GM12878 (cell line): ENCODE data around the gene UBR7. TPM values are rescaled to one million over a fixed set of nuclear protein-coding genes. Genes with fewer than 3 reads are reported as not detected.

Source experiments
- ATAC-seq: fragments of 200-7000 bp; cut with Tn5 transposase; 3 replicates; pipeline ENCODE4 v1.9.1; 2020; ENCODE audit warnings: mild to moderate bottlenecking, moderate library complexity
- BruUV-seq: library from RNA; stranded (reverse); fragments of 400-500 nt; replicated peaks from 2 replicates; lab custom pipeline; 2021; lab: Mats Ljungman, UMichigan
- CTCF ChIA-PET: fragments of 300-600 bp; sonication (Branson Sonifier 250); formaldehyde crosslinking; extraction: SDS; loops from one replicate; lab custom pipeline; 2021; ENCODE audit warnings: inconsistent platforms; lab: Yijun Ruan, JAX
- POLR2A ChIA-PET: fragments of 350-600 bp; formaldehyde crosslinking; extraction: SDS; loops from one replicate; lab custom pipeline; 2021; ENCODE audit warnings: inconsistent platforms; lab: Charles Lee
- RAD21 ChIA-PET: fragments of 300-600 bp; sonication (Branson Sonifier 250); formaldehyde crosslinking; loops from one replicate; lab custom pipeline; 2023; ENCODE audit warnings: antibody characterized with exemption; ENCODE audit not compliant: unreplicated experiment; lab: Charles Lee
- SMC1A ChIA-PET: fragments of 300-600 bp; sonication (Branson Sonifier 250); formaldehyde crosslinking; loops from one replicate; lab custom pipeline; 2023; ENCODE audit not compliant: unreplicated experiment, uncharacterized antibody; lab: Charles Lee
- DNase-seq: peaks from one replicate; pipeline ENCODE4 v3.0.0-alpha.2; 2011; ENCODE audit warnings: low read depth, low spot score
- FAIRE-seq: peaks from 3 replicates; lab custom pipeline; 2011; peaks lifted over from hg19 to GRCh38; lab: Jason Lieb, UNC
- H2AFZ ChIP-seq: 2 replicates; pipeline ENCODE4 v1.6.0; 2011; ENCODE audit warnings: low read depth, low read length, control low read depth; ENCODE audit not compliant: control insufficient read depth
- H3K27ac ChIP-seq: 2 replicates; pipeline ENCODE4 v1.5.1; 2011; ENCODE audit warnings: control low read depth; ENCODE audit not compliant: control insufficient read depth, insufficient read depth
- H3K27me3 ChIP-seq, 2 experiments: replicated peaks in 1 of 2; 2 replicates each; pipeline versions ENCODE4 v1.6.0 to v1.6.1; 2011; ENCODE audit warnings: low read length in 1 of 2; ENCODE audit not compliant: control insufficient read depth in 2 of 2, insufficient read depth in 2 of 2
- H3K36me3 ChIP-seq, 2 experiments: 2 replicates each; pipeline ENCODE4 v1.5.1; 2011; ENCODE audit warnings: low read length in 1 of 2; ENCODE audit not compliant: control insufficient read depth in 2 of 2, insufficient read depth in 2 of 2
- H3K4me1 ChIP-seq: 2 replicates; pipeline ENCODE4 v1.6.1; 2011; ENCODE audit warnings: mild to moderate bottlenecking, low read length, moderate library complexity, mixed read lengths; ENCODE audit not compliant: control insufficient read depth, insufficient read depth
- H3K4me2 ChIP-seq: 2 replicates; pipeline ENCODE4 v1.6.0; 2011; ENCODE audit warnings: control low read depth; ENCODE audit not compliant: control insufficient read depth, insufficient read depth
- H3K4me3 ChIP-seq: fragments of 200-600 bp; sonication (generic); 2 replicates; pipeline ENCODE4 v1.5.1; 2016
- H3K79me2 ChIP-seq: 2 replicates; pipeline ENCODE4 v1.6.0; 2011; ENCODE audit warnings: low read length; ENCODE audit not compliant: control insufficient read depth, insufficient read depth
- H3K9ac ChIP-seq: 2 replicates; pipeline ENCODE4 v1.8.0; 2011; ENCODE audit warnings: low read length, control low read depth, mixed read lengths; ENCODE audit not compliant: control insufficient read depth, insufficient read depth
- H3K9me3 ChIP-seq: replicated peaks from 3 replicates; pipeline ENCODE4 v1.5.1; 2011; ENCODE audit warnings: mild to moderate bottlenecking, low read length; ENCODE audit not compliant: control insufficient read depth, insufficient read depth
- H4K20me1 ChIP-seq: 2 replicates; pipeline ENCODE4 v1.6.0; 2011; ENCODE audit not compliant: control insufficient read depth, insufficient read depth
- ATF3 ChIP-seq: IDR thresholded peaks from 2 replicates; pipeline ENCODE4 v1.6.1; 2011; ENCODE audit warnings: low read depth, mild to moderate bottlenecking, low read length, moderate library complexity, borderline replicate concordance; ENCODE audit errors: extremely low read depth
- BRCA1 ChIP-seq: IDR thresholded peaks from 2 replicates; pipeline ENCODE4 v1.6.1; 2011; ENCODE audit warnings: low read depth, low read length, improper control_type of control experiment
- CBFB ChIP-seq: IDR thresholded peaks from 2 replicates; pipeline ENCODE4 v1.6.1; 2016; ENCODE audit warnings: antibody characterized with exemption, low read depth
- CHD1 ChIP-seq: IDR thresholded peaks from 2 replicates; pipeline ENCODE4 v1.6.1; 2012; ENCODE audit warnings: low read depth, low read length, improper control_type of control experiment
- E2F8 ChIP-seq: fragments of 450-650 bp; IDR thresholded peaks from 2 replicates; pipeline ENCODE4 v1.6.1; 2018; ENCODE audit warnings: mild to moderate bottlenecking, low read depth, moderate library complexity; ENCODE audit not compliant: partially characterized antibody
- FOS ChIP-seq: IDR thresholded peaks from 3 replicates; pipeline ENCODE4 v1.6.1; 2011; ENCODE audit warnings: borderline replicate concordance; ENCODE audit not compliant: insufficient read length; ENCODE audit errors: extremely low read depth
- MEF2B ChIP-seq: fragments of 450-650 bp; IDR thresholded peaks from 2 replicates; pipeline ENCODE4 v1.6.1; 2018; ENCODE audit warnings: mild to moderate bottlenecking, moderate library complexity; ENCODE audit not compliant: partially characterized antibody, poor library complexity, severe bottlenecking
- NFIC ChIP-seq: IDR thresholded peaks from 2 replicates; pipeline ENCODE4 v1.6.1; 2012; ENCODE audit warnings: low read depth, mild to moderate bottlenecking, inconsistent platforms, low read length, moderate library complexity
- NR2F1 ChIP-seq: fragments of 450-650 bp; conservative IDR thresholded peaks from 2 replicates; pipeline ENCODE4 v1.6.1; 2017; ENCODE audit warnings: mild to moderate bottlenecking
- PML ChIP-seq: IDR thresholded peaks from 2 replicates; pipeline ENCODE4 v1.6.1; 2012; ENCODE audit warnings: low read length, inconsistent platforms
- POLR2AphosphoS5 ChIP-seq: IDR thresholded peaks from 2 replicates; pipeline ENCODE4 v1.6.1; 2011; ENCODE audit warnings: mild to moderate bottlenecking, low read length, inconsistent platforms
- RUNX3 ChIP-seq: IDR thresholded peaks from 2 replicates; pipeline ENCODE4 v1.6.1; 2012; ENCODE audit warnings: low read length, inconsistent platforms
- SMC3 ChIP-seq: IDR thresholded peaks from 2 replicates; pipeline ENCODE4 v1.6.1; 2011; ENCODE audit warnings: low read length, improper control_type of control experiment, borderline replicate concordance
- ZBTB11 ChIP-seq: fragments of 450-650 bp; formaldehyde crosslinking; IDR thresholded peaks from 2 replicates; pipeline ENCODE4 v1.5.0; 2022; ENCODE audit warnings: mild to moderate bottlenecking, missing genetic modification characterization
- WGBS: methylation state at CpG from one replicate; pipeline ENCODE4 v1.1.6; 2016; ENCODE audit warnings: low lambda C conversion rate; ENCODE audit not compliant: insufficient replicate concordance, insufficient coverage; ENCODE audit errors: missing lambda C conversion rate; 5-methylcytosine and 5-hydroxymethylcytosine counted together
- in situ Hi-C: fragments of 300-500 bp; cut with MboI; formaldehyde crosslinking; loops from 9 replicates; pipeline ENCODE4 v1.14.3; 2018; ENCODE audit warnings: mixed read lengths
- intact Hi-C: fragments of 100-400 bp; cut with micrococcal nuclease; formaldehyde crosslinking; loops from one replicate; pipeline ENCODE4 v1.14.2; 2022; ENCODE audit not compliant: unreplicated experiment
- polyA plus RNA-seq, 11 experiments: library from polyadenylated mRNA; depleted of rRNA in 4 of 11; unstranded in 6 of 11; stranded (reverse) in 5 of 11; fragments of >200 nt; fragmentation: Nextera tagmentation in 4 of 11; fragmentation: Illumina TruSeq in 1 of 11; extraction: Ambion mirVana in 4 of 11; extraction: Trizol in 1 of 11; gene quantifications; 1 replicate in 1 of 11; 2 replicates in 10 of 11; pipeline versions ENCODE4 v1.2.1 to v1.2.3, GENCODE V29; 2011 to 2016; ENCODE audit warnings: inconsistent platforms in 2 of 11, missing spikeins in 2 of 11, low read depth in 1 of 11
- total RNA-seq, 4 experiments: library from RNA; depleted of rRNA in 3 of 4; stranded (reverse); fragments of >200 nt in 3 of 4; fragmentation: Illumina TruSeq in 1 of 4; extraction: Trizol in 1 of 4; gene quantifications; 2 replicates each; pipeline versions ENCODE4 v1.2.1 to v1.2.3, GENCODE V29; 2013 to 2021

Gene UBR7
- total and polyA plus RNA-seq, 10 of the 15 experiments (the other 5 are each of a cell fraction or from before 2014, with no cell fraction given) = 14.3 to 85.6 (median 49.9) TPM

GRCh38 chr14:93201155-93201704 is 5.8 kb upstream of the UBR7 start (continued):
- TF ChIP-seq ZBTB11 = no peak
- no peak for TF ChIP-seq CBFB
- TF ChIP-seq POLR2AphosphoS5 = no peak

- Histone ChIP-seq H3K36me3 (no peaks in the 10 kb centered on the region; a peak in 1 of 4 replicates), H2AFZ (peak overlapping the region; percentile 65), H3K9me3 (no peaks in the 10 kb centered on the region), H3K9ac (peak overlapping the region; percentile 83), H3K4me3 (peak overlapping the region; percentile 76), H3K27ac (peak overlapping the region; percentile 86), H3K79me2 (peaks cover 62% of the 10 kb centered on the region), H3K27me3 (no peaks in the 10 kb centered on the region), H3K4me1 (peaks cover 23% of the 10 kb centered on the region), H4K20me1 (no peaks in the 10 kb centered on the region), H3K4me2 (peak overlapping the region; percentile 94)
- no TSS peak for BruUV-seq
- ATAC-seq = peak; percentile 67
- ChIA-PET RAD21 (interaction anchor here (0.5 to 8.3 kb wide), 19 partner anchors 13 to 411 kb away, joined by 3 to 55 read pairs (median 6); partner anchors contain the start of genes ITPK1, LYSET and MOAP1), POLR2A (interaction anchor here (0.6 to 4.9 kb wide), 8 partner anchors 10 to 248 kb away, joined by 3 to 38 read pairs (median 5); partner anchors contain the start of genes LYSET and MOAP1), SMC1A (interaction anchor here (0.5 to 5.1 kb wide), 27 partner anchors 8 to 411 kb away, joined by 3 to 29 read pairs (median 4); partner anchors contain the start of genes LYSET and MOAP1), CTCF (interaction anchor here (0.6 to 5.5 kb wide), 32 partner anchors 9 to 774 kb away, joined by 3 to 48 read pairs (median 4); partner anchors contain the start of genes ITPK1, LYSET and MOAP1)
- intact Hi-C loops = loop anchor here (1.0 to 5.0 kb wide), 3 partner anchors 22 to 90 kb away; partner anchors contain the start of genes ITPK1 and LYSET
- WGBS = under 1% methylated on average over 19 of the region's 23 CpGs
- no peak for FAIRE-seq
- DNase-seq = no peak
- in situ Hi-C loops = no loop called here
- TF ChIP-seq PML = 0 out of 2 replicates have a peak, but pooled peaks have one; percentile 30
- no peak for TF ChIP-seq NFIC
- peak; percentile 27; the same call in 1 of the 2 replicates for TF ChIP-seq SMC3
- no peak for TF ChIP-seq CHD1
- TF ChIP-seq RUNX3 = peak; percentile 13
- TF ChIP-seq FOS = no peak
- TF ChIP-seq ATF3 = no peak
- no peak for TF ChIP-seq BRCA1
- TF ChIP-seq MEF2B = peak; percentile 58
- no peak for TF ChIP-seq E2F8
- TF ChIP-seq NR2F1 = no peak
Measured at GRCh38 chr14:93207468-93208308, 632 bp downstream of the UBR7 start.
